K562 (cell line): ENCODE data around the gene TSC22D3. TPM values are rescaled to one million over a fixed set of nuclear protein-coding genes. Genes with fewer than 3 reads are reported as not detected.

Experiments
- BCL6 ChIP-seq: fragments of 250-450 bp; sonication (Bioruptor Pico); IDR thresholded peaks from 2 replicates; pipeline ENCODE4 v1.4.0; 2020
- IRF1 ChIP-seq: sonication (generic); formaldehyde crosslinking; IDR thresholded peaks from 2 replicates; pipeline ENCODE4 v1.8.0; 2022; ENCODE audit warnings: missing genetic modification reagents, mild to moderate bottlenecking, borderline replicate concordance
- KDM1A ChIP-seq, 2 experiments: fragments of 450-650 bp; IDR thresholded peaks; 2 replicates each; pipeline ENCODE4 v1.6.1; 2016; ENCODE audit warnings: mild to moderate bottlenecking in 2 of 2
- MYC ChIP-seq, 2 experiments: fragments of 250-450 bp in 1 of 2; sonication (Bioruptor Pico) in 1 of 2; IDR thresholded peaks; 2 replicates each; pipeline versions ENCODE4 v1.5.1 to v1.6.1; 2012 to 2021; ENCODE audit warnings: low read depth in 2 of 2, borderline replicate concordance in 1 of 2, improper control_type of control experiment in 1 of 2, low read length in 1 of 2, mild to moderate bottlenecking in 1 of 2, moderate library complexity in 1 of 2
- NCOA1 ChIP-seq: fragments of 450-650 bp; IDR thresholded peaks from 2 replicates; pipeline ENCODE4 v1.6.1; 2016; ENCODE audit warnings: low read depth
- PTTG1 ChIP-seq: fragments of 450-650 bp; IDR thresholded peaks from 2 replicates; pipeline ENCODE4 v1.6.1; 2016; ENCODE audit warnings: low read depth, mild to moderate bottlenecking, missing genetic modification characterization, missing compliant biosample characterization
- TAF9B ChIP-seq: fragments of 450-650 bp; IDR thresholded peaks from 2 replicates; pipeline ENCODE4 v1.6.1; 2018; ENCODE audit warnings: mild to moderate bottlenecking; ENCODE audit not compliant: partially characterized antibody
- ZNF280B ChIP-seq: fragments of 250-450 bp; sonication (Bioruptor Pico); IDR thresholded peaks from 2 replicates; pipeline ENCODE4 v1.5.1; 2021; ENCODE audit warnings: mild to moderate bottlenecking
- polyA plus RNA-seq, 8 experiments: library from polyadenylated mRNA; depleted of rRNA in 4 of 8; stranded (reverse) in 5 of 8; unstranded in 3 of 8; fragments of >200 nt; fragmentation: Nextera tagmentation in 2 of 8; fragmentation: Illumina TruSeq in 1 of 8; extraction: Ambion mirVana in 2 of 8; extraction: Trizol in 1 of 8; gene quantifications; 2 replicates each; pipeline versions ENCODE4 v1.2.1 to v1.2.3, GENCODE V29; 2011 to 2014; ENCODE audit warnings: inconsistent platforms in 1 of 8, missing spikeins in 1 of 8
- total RNA-seq, 7 experiments: library from RNA; depleted of rRNA in 6 of 7; stranded (reverse); fragments of >200 nt in 6 of 7; fragmentation: Illumina TruSeq in 2 of 7; extraction: Trizol in 2 of 7; gene quantifications; 2 replicates each; pipeline versions ENCODE4 v1.2.1 to v1.2.3, GENCODE V29; 2011 to 2021; ENCODE audit warnings: low replicate concordance in 1 of 7

Gene TSC22D3
- total and polyA plus RNA-seq, 9 of the 15 experiments (the other 6 are each of a cell fraction or from before 2014, with no cell fraction given) = 0.48 to 3.0 (median 0.87) TPM

DNA sequence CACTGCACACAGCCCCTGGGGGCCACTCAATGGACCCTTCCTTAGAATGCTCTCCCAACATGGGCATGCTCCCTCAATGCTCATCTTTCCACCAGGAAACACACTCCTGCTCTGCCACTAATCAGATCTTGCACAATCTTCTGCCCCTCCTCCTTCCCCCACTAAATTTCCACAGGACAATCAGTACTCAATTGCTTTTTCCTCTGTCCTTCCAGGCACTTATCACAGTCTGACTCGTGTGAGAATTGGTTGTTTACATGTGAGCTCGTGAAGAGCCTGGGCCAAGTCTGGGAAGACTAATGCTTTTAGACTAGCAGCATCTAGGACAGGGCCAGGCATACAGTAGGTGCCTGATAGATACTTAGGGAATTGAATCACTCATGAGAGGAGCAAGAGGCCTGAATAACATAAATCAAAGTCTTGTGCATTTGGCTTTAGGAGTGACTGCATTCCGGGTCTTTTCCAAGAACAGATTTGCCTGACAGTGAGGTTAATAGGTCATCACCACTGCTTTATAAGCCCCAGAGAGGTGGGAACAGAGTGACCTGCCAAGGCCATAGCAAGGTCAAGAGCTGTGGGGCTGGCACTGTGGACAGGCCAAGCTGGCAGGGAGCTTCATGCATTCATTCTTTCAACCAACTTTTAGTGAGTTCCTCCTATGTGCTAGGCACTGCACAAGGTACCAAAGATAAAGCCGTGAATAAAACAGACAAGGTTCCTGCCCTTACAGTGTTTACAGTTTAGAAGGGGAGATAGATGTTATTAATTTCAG lies 92.3 kb downstream of the TSC22D3 start (continued):
- TF ChIP-seq TAF9B (no peak), NCOA1 (no peak), PTTG1 (tag) (no peak), ZNF280B (CRISPR knock-in tag) (no peak), MYC (IDR thresholded peaks at IDR 0.05; ENCODE audit: low read depth, low read length) (0 out of 2 replicates have a peak, but pooled peaks have one; percentile 20), MYC (CRISPR knock-in tag; IDR thresholded peaks at IDR 0.05; ENCODE audit: borderline replicate concordance, low read depth) (no peak), BCL6 (no peak), IRF1 (CRISPR knock-in tag) (no peak), KDM1A (IDR thresholded peaks at IDR 0.05) (peak in 1 of 2 experiments; percentile 17; a peak in 1 of 4 replicates)
